GM23338 (cell line): Measurements from ENCODE around the gene BEND5. TPM values are rescaled to one million over a fixed set of nuclear protein-coding genes. Genes with fewer than 3 reads are reported as not detected.

ENCODE experiments used
- ATAC-seq: fragments of 200-7000 bp; cut with Tn5 transposase; 3 replicates; pipeline ENCODE4 v1.9.1; 2020
- DNase-seq: peaks from one replicate; pipeline ENCODE4 v3.0.0-alpha.2; 2015; ENCODE audit warnings: low spot score
- H2AFZ ChIP-seq: fragments of 200-600 bp; sonication (generic); 2 replicates; pipeline ENCODE4 v1.8.0; 2016; ENCODE audit warnings: antibody characterized with exemption, mild to moderate bottlenecking, moderate library complexity
- H3F3A ChIP-seq: fragments of 200-600 bp; sonication (generic); replicated peaks from 2 replicates; pipeline ENCODE4 v1.8.0; 2017; ENCODE audit warnings: antibody characterized with exemption, mixed run types, low read depth
- H3K27ac ChIP-seq: fragments of 200-600 bp; sonication (generic); 2 replicates; pipeline ENCODE4 v1.6.1; 2016; ENCODE audit warnings: low read depth
- H3K27me3 ChIP-seq: fragments of 200-600 bp; sonication (generic); 2 replicates; pipeline ENCODE4 v1.8.0; 2016; ENCODE audit warnings: mild to moderate bottlenecking, mixed run types, moderate library complexity; ENCODE audit not compliant: insufficient read depth
- H3K36me3 ChIP-seq: fragments of 200-600 bp; sonication (generic); 2 replicates; pipeline ENCODE4 v1.8.0; 2016; ENCODE audit warnings: mild to moderate bottlenecking; ENCODE audit not compliant: insufficient read depth
- H3K4me1 ChIP-seq: fragments of 200-600 bp; sonication (generic); 2 replicates; pipeline ENCODE4 v1.8.0; 2016; ENCODE audit warnings: mild to moderate bottlenecking, moderate library complexity; ENCODE audit not compliant: insufficient read depth
- H3K4me2 ChIP-seq: fragments of 200-600 bp; sonication (generic); 2 replicates; pipeline ENCODE4 v1.7.1; 2017; ENCODE audit warnings: mixed run types
- H3K4me3 ChIP-seq: fragments of 200-600 bp; sonication (generic); 2 replicates; pipeline ENCODE4 v1.6.1; 2016; ENCODE audit warnings: mixed run types
- H3K79me2 ChIP-seq: fragments of 200-600 bp; sonication (generic); replicated peaks from 2 replicates; pipeline ENCODE4 v1.8.0; 2017; ENCODE audit warnings: mild to moderate bottlenecking; ENCODE audit not compliant: insufficient read depth
- H3K9me2 ChIP-seq: fragments of 200-600 bp; sonication (generic); 2 replicates; pipeline ENCODE4 v1.8.0; 2017; ENCODE audit not compliant: insufficient read depth
- H4K20me1 ChIP-seq: fragments of 200-600 bp; sonication (generic); replicated peaks from 2 replicates; pipeline ENCODE4 v1.8.0; 2017; ENCODE audit warnings: mild to moderate bottlenecking; ENCODE audit not compliant: insufficient read depth
- H3K27ac Mint-ChIP-seq: 2 replicates; pipeline ENCODE4 v1.8.0; 2020; ENCODE audit warnings: inconsistent platforms, mild to moderate bottlenecking, moderate library complexity, mixed read lengths
- H3K27me3 Mint-ChIP-seq: 3 replicates; pipeline ENCODE4 v1.8.0; 2022; ENCODE audit warnings: low read depth, mild to moderate bottlenecking, moderate library complexity, mixed read lengths, inconsistent platforms; ENCODE audit not compliant: insufficient read depth, poor library complexity
- H3K36me3 Mint-ChIP-seq: 3 replicates; pipeline ENCODE4 v1.8.0; 2021; ENCODE audit warnings: low read depth, mild to moderate bottlenecking, inconsistent platforms, moderate library complexity, mixed read lengths
- H3K4me1 Mint-ChIP-seq: 3 replicates; pipeline ENCODE4 v1.8.0; 2020; ENCODE audit warnings: mild to moderate bottlenecking, inconsistent platforms, mixed read lengths
- H3K4me3 Mint-ChIP-seq: 3 replicates; pipeline ENCODE4 v1.8.0; 2021; ENCODE audit warnings: moderate library complexity, mild to moderate bottlenecking, inconsistent platforms, mixed read lengths
- H3K9me3 Mint-ChIP-seq: 3 replicates; pipeline ENCODE4 v1.8.0; 2020; ENCODE audit warnings: moderate library complexity, mild to moderate bottlenecking, inconsistent platforms, mixed read lengths
- CREB1 ChIP-seq: fragments of 250-450 bp; sonication (Bioruptor Pico); IDR thresholded peaks from 2 replicates; pipeline ENCODE4 v1.5.0; 2020; ENCODE audit warnings: low read depth, mild to moderate bottlenecking, moderate library complexity
- EZH2 ChIP-seq: fragments of 200-600 bp; sonication (generic); IDR thresholded peaks from one replicate; pipeline ENCODE4 v1.8.0; 2017; ENCODE audit warnings: antibody characterized with exemption, mild to moderate bottlenecking, low read depth; ENCODE audit not compliant: unreplicated experiment
- POLR2AphosphoS5 ChIP-seq: IDR thresholded peaks from 2 replicates; pipeline ENCODE4 v1.6.1; 2016; ENCODE audit warnings: antibody characterized with exemption, low read depth
- STAT1 ChIP-seq: IDR thresholded peaks from one replicate; pipeline ENCODE4 v1.6.1; 2016; ENCODE audit warnings: antibody characterized with exemption; ENCODE audit not compliant: unreplicated experiment
- ZNF114 ChIP-seq: fragments of 250-450 bp; sonication (Bioruptor Pico); IDR thresholded peaks from 2 replicates; pipeline ENCODE4 v1.5.0; 2020; ENCODE audit warnings: mild to moderate bottlenecking, moderate library complexity
- ZNF331 ChIP-seq: fragments of 250-450 bp; sonication (Bioruptor Pico); IDR thresholded peaks from 2 replicates; pipeline ENCODE4 v1.5.0; 2020; ENCODE audit warnings: low read depth, mild to moderate bottlenecking, moderate library complexity
- polyA plus RNA-seq: library from polyadenylated mRNA; unstranded; fragments of >200 nt; fragmentation: Nextera tagmentation; extraction: Ambion mirVana; gene quantifications from 2 replicates; pipeline ENCODE4 v1.2.1, GENCODE V29; 2016
- total RNA-seq: library from RNA; depleted of rRNA; stranded (reverse); fragments of >200 nt; shearing (Covaris generic); gene quantifications from 2 replicates; pipeline ENCODE4 v1.2.3, GENCODE V29; 2014
- TF ChIP-seq, protein P1 (sequence below): fragments of 250-450 bp; sonication (Bioruptor Pico); IDR thresholded peaks from 2 replicates; pipeline ENCODE4 v1.5.0; 2020; ENCODE audit warnings: mild to moderate bottlenecking, moderate library complexity
- TF ChIP-seq, protein P2 (sequence below): IDR thresholded peaks from one replicate; pipeline ENCODE4 v1.6.1; 2018; ENCODE audit warnings: antibody characterized with exemption; ENCODE audit not compliant: unreplicated experiment

BEND5 gene
- total and polyA plus RNA-seq, 2 experiments from 2014 or later, result 6.8 to 12.3 TPM

DNA sequence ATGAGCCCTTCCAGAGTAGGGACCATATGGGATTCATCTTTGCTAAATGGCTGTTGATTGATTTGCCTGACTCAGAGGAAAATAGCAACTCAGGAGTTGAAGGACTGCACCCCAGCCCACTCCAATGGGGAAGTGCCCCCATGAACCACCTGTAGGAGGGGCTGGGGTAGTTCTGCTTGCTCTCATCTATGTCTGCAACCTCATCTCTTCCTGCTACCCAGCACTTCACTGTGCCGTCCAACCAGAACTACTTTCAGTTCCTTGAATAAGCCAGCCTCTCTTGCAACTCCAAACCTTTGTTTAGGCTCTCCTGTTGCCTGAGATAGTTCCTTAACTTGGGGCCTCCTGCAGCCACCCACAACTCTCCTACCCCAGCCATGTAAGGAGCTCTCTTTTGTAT lies 26.6 kb downstream of the BEND5 start (continued):
- TF ChIP-seq, protein P1, sequence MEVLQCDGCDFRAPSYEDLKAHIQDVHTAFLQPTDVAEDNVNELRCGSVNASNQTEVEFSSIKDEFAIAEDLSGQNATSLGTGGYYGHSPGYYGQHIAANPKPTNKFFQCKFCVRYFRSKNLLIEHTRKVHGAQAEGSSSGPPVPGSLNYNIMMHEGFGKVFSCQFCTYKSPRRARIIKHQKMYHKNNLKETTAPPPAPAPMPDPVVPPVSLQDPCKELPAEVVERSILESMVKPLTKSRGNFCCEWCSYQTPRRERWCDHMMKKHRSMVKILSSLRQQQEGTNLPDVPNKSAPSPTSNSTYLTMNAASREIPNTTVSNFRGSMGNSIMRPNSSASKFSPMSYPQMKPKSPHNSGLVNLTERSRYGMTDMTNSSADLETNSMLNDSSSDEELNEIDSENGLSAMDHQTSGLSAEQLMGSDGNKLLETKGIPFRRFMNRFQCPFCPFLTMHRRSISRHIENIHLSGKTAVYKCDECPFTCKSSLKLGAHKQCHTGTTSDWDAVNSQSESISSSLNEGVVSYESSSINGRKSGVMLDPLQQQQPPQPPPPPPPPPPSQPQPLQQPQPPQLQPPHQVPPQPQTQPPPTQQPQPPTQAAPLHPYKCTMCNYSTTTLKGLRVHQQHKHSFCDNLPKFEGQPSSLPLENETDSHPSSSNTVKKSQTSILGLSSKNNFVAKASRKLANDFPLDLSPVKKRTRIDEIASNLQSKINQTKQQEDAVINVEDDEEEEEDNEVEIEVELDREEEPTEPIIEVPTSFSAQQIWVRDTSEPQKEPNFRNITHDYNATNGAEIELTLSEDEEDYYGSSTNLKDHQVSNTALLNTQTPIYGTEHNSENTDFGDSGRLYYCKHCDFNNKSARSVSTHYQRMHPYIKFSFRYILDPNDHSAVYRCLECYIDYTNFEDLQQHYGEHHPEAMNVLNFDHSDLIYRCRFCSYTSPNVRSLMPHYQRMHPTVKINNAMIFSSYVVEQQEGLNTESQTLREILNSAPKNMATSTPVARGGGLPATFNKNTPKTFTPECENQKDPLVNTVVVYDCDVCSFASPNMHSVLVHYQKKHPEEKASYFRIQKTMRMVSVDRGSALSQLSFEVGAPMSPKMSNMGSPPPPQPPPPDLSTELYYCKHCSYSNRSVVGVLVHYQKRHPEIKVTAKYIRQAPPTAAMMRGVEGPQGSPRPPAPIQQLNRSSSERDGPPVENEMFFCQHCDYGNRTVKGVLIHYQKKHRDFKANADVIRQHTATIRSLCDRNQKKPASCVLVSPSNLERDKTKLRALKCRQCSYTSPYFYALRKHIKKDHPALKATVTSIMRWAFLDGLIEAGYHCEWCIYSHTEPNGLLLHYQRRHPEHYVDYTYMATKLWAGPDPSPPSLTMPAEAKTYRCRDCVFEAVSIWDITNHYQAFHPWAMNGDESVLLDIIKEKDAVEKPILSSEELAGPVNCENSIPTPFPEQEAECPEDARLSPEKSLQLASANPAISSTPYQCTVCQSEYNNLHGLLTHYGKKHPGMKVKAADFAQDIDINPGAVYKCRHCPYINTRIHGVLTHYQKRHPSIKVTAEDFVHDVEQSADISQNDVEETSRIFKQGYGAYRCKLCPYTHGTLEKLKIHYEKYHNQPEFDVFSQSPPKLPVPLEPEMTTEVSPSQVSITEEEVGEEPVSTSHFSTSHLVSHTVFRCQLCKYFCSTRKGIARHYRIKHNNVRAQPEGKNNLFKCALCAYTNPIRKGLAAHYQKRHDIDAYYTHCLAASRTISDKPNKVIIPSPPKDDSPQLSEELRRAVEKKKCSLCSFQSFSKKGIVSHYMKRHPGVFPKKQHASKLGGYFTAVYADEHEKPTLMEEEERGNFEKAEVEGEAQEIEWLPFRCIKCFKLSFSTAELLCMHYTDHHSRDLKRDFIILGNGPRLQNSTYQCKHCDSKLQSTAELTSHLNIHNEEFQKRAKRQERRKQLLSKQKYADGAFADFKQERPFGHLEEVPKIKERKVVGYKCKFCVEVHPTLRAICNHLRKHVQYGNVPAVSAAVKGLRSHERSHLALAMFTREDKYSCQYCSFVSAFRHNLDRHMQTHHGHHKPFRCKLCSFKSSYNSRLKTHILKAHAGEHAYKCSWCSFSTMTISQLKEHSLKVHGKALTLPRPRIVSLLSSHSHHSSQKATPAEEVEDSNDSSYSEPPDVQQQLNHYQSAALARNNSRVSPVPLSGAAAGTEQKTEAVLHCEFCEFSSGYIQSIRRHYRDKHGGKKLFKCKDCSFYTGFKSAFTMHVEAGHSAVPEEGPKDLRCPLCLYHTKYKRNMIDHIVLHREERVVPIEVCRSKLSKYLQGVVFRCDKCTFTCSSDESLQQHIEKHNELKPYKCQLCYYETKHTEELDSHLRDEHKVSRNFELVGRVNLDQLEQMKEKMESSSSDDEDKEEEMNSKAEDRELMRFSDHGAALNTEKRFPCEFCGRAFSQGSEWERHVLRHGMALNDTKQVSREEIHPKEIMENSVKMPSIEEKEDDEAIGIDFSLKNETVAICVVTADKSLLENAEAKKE (CRISPR knock-in tag), result no peak
- TF ChIP-seq CREB1 (no peak), ZNF114 (no peak), ZNF331 (CRISPR knock-in tag) (no peak), EZH2 (no peak), POLR2AphosphoS5 (no peak)

DNA sequence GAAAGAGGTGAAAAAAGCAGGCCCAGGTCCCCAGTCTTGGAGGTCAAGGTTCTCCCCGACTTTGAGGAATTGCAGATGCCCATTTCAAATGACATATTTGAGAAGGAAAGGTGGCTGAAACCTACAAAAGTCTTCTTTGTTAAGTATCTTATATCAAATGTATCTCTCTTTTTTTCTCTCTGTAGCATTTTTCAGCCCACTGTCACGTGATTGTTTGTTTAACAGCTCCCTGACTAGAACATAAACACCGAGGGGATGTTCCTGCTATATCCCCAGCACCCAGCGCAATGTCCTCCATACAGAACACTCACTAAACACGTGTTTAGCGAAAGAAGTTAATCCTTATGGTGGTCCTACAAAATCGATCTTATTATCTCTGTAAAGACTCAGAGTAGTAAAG lies 27.6 kb downstream of the BEND5 start:
- no peaks in the 10 kb centered on the region for H4K20me1 ChIP-seq
- H3K27ac ChIP-seq, result no peak overlapping the region
- no peaks in the 10 kb centered on the region for H3K79me2 ChIP-seq
- no peak overlapping the region for H3K4me3 Mint-ChIP-seq
- peaks cover 7% of the 10 kb centered on the region for H3K4me1 Mint-ChIP-seq
- H3K9me3 Mint-ChIP-seq, result no peaks in the 10 kb centered on the region
- no peak for DNase-seq
- no peak overlapping the region for H3K4me2 ChIP-seq
- H3K4me3 ChIP-seq, result no peak overlapping the region
- peaks cover 3% of the 10 kb centered on the region; the same call in 1 of the 2 replicates for H3K36me3 ChIP-seq
- no peak overlapping the region for H2AFZ ChIP-seq
- H3K27me3 ChIP-seq, result no peaks in the 10 kb centered on the region
- H3K36me3 Mint-ChIP-seq, result no peaks in the 10 kb centered on the region
- H3K4me1 ChIP-seq, result no peaks in the 10 kb centered on the region; the same call in 1 of the 2 replicates
- no peaks in the 10 kb centered on the region for H3F3A ChIP-seq
- peaks cover 1% of the 10 kb centered on the region for H3K27me3 Mint-ChIP-seq
- no peaks in the 10 kb centered on the region for H3K9me2 ChIP-seq
- H3K27ac Mint-ChIP-seq, result no peak overlapping the region
- no peak for ATAC-seq
- TF ChIP-seq, protein P2, sequence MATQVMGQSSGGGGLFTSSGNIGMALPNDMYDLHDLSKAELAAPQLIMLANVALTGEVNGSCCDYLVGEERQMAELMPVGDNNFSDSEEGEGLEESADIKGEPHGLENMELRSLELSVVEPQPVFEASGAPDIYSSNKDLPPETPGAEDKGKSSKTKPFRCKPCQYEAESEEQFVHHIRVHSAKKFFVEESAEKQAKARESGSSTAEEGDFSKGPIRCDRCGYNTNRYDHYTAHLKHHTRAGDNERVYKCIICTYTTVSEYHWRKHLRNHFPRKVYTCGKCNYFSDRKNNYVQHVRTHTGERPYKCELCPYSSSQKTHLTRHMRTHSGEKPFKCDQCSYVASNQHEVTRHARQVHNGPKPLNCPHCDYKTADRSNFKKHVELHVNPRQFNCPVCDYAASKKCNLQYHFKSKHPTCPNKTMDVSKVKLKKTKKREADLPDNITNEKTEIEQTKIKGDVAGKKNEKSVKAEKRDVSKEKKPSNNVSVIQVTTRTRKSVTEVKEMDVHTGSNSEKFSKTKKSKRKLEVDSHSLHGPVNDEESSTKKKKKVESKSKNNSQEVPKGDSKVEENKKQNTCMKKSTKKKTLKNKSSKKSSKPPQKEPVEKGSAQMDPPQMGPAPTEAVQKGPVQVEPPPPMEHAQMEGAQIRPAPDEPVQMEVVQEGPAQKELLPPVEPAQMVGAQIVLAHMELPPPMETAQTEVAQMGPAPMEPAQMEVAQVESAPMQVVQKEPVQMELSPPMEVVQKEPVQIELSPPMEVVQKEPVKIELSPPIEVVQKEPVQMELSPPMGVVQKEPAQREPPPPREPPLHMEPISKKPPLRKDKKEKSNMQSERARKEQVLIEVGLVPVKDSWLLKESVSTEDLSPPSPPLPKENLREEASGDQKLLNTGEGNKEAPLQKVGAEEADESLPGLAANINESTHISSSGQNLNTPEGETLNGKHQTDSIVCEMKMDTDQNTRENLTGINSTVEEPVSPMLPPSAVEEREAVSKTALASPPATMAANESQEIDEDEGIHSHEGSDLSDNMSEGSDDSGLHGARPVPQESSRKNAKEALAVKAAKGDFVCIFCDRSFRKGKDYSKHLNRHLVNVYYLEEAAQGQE, result no peak
- no peak for TF ChIP-seq ZNF331 (CRISPR knock-in tag)
- TF ChIP-seq CREB1, result no peak
- TF ChIP-seq STAT1, result no peak
